Measurements from ENCODE around the gene ANKRD28. TPM values are rescaled to one million over a fixed set of nuclear protein-coding genes. Genes with fewer than 3 reads are reported as not detected.

ANKRD28 gene
- total and polyA plus RNA-seq, 2 experiments from 2014 or later = 15.2 to 61.3 TPM

DNA sequence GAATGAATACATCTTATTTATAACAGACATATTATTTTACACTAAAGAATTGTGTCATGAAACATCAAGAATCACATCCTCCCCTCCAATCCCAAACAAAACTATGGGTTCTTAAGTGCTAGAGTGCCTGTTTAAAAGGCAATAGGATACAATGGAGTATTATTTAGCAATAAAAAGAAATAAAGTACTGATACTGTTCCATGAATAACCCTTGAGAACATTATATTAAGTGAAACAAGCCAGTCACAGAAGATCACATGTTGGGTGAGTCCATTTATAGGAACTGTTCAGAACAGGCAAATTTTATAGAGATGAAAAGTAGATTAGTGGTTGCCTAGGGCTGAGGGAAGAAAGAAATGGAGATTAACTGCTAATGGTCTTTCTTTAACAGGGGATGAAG, 86.5 kb downstream of the ANKRD28 start (continued):
- TF ChIP-seq, protein P1, sequence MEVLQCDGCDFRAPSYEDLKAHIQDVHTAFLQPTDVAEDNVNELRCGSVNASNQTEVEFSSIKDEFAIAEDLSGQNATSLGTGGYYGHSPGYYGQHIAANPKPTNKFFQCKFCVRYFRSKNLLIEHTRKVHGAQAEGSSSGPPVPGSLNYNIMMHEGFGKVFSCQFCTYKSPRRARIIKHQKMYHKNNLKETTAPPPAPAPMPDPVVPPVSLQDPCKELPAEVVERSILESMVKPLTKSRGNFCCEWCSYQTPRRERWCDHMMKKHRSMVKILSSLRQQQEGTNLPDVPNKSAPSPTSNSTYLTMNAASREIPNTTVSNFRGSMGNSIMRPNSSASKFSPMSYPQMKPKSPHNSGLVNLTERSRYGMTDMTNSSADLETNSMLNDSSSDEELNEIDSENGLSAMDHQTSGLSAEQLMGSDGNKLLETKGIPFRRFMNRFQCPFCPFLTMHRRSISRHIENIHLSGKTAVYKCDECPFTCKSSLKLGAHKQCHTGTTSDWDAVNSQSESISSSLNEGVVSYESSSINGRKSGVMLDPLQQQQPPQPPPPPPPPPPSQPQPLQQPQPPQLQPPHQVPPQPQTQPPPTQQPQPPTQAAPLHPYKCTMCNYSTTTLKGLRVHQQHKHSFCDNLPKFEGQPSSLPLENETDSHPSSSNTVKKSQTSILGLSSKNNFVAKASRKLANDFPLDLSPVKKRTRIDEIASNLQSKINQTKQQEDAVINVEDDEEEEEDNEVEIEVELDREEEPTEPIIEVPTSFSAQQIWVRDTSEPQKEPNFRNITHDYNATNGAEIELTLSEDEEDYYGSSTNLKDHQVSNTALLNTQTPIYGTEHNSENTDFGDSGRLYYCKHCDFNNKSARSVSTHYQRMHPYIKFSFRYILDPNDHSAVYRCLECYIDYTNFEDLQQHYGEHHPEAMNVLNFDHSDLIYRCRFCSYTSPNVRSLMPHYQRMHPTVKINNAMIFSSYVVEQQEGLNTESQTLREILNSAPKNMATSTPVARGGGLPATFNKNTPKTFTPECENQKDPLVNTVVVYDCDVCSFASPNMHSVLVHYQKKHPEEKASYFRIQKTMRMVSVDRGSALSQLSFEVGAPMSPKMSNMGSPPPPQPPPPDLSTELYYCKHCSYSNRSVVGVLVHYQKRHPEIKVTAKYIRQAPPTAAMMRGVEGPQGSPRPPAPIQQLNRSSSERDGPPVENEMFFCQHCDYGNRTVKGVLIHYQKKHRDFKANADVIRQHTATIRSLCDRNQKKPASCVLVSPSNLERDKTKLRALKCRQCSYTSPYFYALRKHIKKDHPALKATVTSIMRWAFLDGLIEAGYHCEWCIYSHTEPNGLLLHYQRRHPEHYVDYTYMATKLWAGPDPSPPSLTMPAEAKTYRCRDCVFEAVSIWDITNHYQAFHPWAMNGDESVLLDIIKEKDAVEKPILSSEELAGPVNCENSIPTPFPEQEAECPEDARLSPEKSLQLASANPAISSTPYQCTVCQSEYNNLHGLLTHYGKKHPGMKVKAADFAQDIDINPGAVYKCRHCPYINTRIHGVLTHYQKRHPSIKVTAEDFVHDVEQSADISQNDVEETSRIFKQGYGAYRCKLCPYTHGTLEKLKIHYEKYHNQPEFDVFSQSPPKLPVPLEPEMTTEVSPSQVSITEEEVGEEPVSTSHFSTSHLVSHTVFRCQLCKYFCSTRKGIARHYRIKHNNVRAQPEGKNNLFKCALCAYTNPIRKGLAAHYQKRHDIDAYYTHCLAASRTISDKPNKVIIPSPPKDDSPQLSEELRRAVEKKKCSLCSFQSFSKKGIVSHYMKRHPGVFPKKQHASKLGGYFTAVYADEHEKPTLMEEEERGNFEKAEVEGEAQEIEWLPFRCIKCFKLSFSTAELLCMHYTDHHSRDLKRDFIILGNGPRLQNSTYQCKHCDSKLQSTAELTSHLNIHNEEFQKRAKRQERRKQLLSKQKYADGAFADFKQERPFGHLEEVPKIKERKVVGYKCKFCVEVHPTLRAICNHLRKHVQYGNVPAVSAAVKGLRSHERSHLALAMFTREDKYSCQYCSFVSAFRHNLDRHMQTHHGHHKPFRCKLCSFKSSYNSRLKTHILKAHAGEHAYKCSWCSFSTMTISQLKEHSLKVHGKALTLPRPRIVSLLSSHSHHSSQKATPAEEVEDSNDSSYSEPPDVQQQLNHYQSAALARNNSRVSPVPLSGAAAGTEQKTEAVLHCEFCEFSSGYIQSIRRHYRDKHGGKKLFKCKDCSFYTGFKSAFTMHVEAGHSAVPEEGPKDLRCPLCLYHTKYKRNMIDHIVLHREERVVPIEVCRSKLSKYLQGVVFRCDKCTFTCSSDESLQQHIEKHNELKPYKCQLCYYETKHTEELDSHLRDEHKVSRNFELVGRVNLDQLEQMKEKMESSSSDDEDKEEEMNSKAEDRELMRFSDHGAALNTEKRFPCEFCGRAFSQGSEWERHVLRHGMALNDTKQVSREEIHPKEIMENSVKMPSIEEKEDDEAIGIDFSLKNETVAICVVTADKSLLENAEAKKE (CRISPR knock-in tag; IDR thresholded peaks at IDR 0.05) = no peak

DNA sequence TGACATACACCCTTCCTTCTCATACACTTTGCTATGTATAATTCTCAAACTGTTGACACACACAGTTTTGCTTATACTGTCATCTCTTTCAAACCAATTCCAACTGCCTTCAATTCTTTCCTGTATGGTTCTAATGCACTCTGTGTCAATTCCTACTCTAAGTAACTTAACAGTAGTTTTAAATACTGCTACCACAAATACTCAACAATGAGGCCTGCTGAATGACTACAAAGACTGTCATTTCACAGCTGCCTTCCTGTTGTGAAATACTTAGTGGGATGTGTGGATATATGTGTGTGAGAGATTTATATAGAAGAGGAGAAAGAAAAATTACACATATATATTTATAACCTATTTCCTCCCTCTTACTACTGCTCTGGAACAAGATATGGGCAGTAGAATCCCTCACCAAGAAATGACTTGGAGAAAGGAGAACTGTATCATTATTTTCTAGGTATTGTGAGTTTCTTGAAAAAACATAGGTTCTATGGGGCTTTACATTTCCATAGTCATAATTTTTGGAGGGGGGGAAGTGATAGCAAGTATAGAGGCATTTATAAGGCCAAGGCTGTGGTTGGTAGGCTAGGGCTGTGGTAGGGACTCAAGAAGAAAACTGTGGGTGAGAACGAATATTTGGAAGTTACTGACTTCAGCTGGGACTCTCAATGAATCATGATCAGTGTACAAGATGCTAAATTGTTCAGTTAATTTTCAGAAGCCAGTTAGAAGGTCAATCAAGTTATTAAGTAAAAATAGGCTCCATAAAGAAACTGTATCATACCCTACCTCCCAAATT, 88.7 kb downstream of the ANKRD28 start:
- no peaks in the 10 kb centered on the region for H3K4me1 ChIP-seq (ENCODE audit: insufficient read depth)
- Mint-ChIP-seq H3K27ac (no peak overlapping the region), H3K27me3 (ENCODE audit: insufficient read depth, low read depth, poor library complexity) (no peaks in the 10 kb centered on the region), H3K4me3 (no peak overlapping the region), H3K36me3 (ENCODE audit: low read depth) (peaks cover 40% of the 10 kb centered on the region), H3K4me1 (no peaks in the 10 kb centered on the region), H3K9me3 (no peaks in the 10 kb centered on the region)
- H3K79me2 ChIP-seq (replicated peaks; ENCODE audit: insufficient read depth) = no peaks in the 10 kb centered on the region
- peaks cover 6% of the 10 kb centered on the region; the same call in 1 of the 2 replicates for H3K36me3 ChIP-seq (ENCODE audit: insufficient read depth)
- H3K4me3 ChIP-seq = no peak overlapping the region
- TF ChIP-seq, protein P2, sequence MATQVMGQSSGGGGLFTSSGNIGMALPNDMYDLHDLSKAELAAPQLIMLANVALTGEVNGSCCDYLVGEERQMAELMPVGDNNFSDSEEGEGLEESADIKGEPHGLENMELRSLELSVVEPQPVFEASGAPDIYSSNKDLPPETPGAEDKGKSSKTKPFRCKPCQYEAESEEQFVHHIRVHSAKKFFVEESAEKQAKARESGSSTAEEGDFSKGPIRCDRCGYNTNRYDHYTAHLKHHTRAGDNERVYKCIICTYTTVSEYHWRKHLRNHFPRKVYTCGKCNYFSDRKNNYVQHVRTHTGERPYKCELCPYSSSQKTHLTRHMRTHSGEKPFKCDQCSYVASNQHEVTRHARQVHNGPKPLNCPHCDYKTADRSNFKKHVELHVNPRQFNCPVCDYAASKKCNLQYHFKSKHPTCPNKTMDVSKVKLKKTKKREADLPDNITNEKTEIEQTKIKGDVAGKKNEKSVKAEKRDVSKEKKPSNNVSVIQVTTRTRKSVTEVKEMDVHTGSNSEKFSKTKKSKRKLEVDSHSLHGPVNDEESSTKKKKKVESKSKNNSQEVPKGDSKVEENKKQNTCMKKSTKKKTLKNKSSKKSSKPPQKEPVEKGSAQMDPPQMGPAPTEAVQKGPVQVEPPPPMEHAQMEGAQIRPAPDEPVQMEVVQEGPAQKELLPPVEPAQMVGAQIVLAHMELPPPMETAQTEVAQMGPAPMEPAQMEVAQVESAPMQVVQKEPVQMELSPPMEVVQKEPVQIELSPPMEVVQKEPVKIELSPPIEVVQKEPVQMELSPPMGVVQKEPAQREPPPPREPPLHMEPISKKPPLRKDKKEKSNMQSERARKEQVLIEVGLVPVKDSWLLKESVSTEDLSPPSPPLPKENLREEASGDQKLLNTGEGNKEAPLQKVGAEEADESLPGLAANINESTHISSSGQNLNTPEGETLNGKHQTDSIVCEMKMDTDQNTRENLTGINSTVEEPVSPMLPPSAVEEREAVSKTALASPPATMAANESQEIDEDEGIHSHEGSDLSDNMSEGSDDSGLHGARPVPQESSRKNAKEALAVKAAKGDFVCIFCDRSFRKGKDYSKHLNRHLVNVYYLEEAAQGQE (IDR thresholded peaks at IDR 0.05; ENCODE audit: unreplicated experiment) = no peak
- TF ChIP-seq CREB1 (CRISPR knock-in tag; IDR thresholded peaks at IDR 0.05; ENCODE audit: low read depth) = no peak
- TF ChIP-seq NANOG (IDR thresholded peaks at IDR 0.05; ENCODE audit: borderline replicate concordance) = no peak
- no peak for TF ChIP-seq POLR2AphosphoS5 (IDR thresholded peaks at IDR 0.05; ENCODE audit: low read depth)
- TF ChIP-seq ZNF114 (CRISPR knock-in tag; IDR thresholded peaks at IDR 0.05) = no peak
- H3K27ac ChIP-seq (ENCODE audit: low read depth) = no peak overlapping the region
- no peaks in the 10 kb centered on the region for H3F3A ChIP-seq (replicated peaks; ENCODE audit: low read depth)
- no peak overlapping the region for H3K4me2 ChIP-seq
- no peak for ATAC-seq
- no peak for DNase-seq (ENCODE audit: low spot score)
- H2AFZ ChIP-seq = no peak overlapping the region
- no peaks in the 10 kb centered on the region for H3K27me3 ChIP-seq (ENCODE audit: insufficient read depth)
- no peaks in the 10 kb centered on the region for H4K20me1 ChIP-seq (replicated peaks; ENCODE audit: insufficient read depth)
- H3K9me2 ChIP-seq (ENCODE audit: insufficient read depth) = no peaks in the 10 kb centered on the region
